ENCODE measurements around the gene ZNF763.
"Not testable (repeated sequence)": the region's sequence is repeated elsewhere in the genome, so short reads cannot be mapped to it uniquely, and the experiment has no call there.

The ZNF763 gene

DNA sequence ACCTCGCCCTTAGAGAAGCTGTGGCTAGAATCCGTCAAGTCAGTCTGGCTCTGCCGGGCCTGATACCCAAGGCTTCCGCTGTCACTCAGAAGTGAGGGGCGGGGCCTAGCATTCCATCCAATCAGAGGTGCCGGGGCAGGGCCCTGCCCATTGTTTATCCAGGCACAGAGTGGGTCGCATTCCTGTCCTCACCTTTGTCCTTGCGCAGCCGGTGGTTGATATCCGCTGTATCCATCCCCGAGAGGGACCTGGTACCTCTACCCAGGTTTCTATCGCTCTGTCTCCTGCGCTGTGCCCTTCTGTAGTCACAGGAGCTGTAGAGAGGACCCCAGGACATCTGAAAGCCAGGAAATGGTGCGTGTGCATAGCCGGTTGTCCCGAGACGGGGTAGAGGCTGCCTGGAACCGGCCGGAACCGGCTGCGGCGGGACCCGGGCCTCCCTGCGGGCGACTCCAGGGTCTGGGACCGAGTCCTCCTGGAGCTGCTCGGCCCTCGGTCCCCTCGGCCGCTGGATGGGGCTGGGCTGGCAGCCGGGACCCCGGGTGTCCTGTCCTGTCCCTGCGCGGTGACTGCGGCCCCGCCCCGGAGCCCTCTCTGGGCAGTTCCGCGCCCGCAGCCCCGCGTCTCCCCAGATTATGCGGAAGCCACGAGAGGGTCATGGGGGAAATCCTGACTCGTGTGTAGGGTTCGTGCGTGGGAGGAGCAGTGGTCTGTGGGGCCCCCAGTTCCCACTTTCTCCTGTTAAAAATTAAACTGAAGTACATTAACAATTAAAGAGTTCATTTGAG lies at the start of gene ZNF763:
ZNF763 (plus strand) TSS at position 183 of the 788 bp plus-strand sequence; CDS start at position 352, 169 bp downstream.
- in situ Hi-C loops (cut with MboI; ENCODE audit: low sequenced_read_pairs), result no loop called here

DNA sequence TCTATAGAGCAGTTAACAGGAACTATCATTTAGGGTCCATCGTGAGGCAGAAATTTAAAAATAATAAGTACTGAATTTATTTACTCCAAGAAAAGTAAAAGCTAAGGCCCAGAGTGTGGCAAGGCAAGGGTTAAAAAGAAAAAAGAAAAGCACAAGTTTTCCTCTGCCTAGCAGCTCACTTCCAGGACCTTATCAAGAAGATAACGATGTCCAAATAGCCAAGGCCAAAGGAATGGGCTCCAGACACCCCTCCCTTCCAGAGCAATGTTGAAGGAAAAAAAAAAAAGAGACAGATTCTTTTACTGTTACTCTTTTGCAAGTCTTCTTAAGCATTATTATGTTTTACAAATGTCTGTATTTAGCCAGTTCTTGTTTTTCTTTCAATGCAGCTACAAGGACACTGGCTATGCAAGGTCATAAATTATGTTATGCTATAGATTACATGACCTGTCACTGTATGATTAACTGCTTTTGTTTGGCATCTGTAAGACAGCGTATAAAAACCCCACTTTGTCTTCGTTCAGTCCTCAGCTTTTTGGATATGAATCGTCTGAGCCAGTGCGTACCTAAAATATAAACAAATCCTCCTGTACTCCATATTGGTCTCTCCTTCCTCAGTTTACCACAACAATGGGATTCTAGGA lies 42.9 kb upstream of the ZNF763 start:
- in situ Hi-C loops (cut with MboI; ENCODE audit: low sequenced_read_pairs), result no loop called here

DNA sequence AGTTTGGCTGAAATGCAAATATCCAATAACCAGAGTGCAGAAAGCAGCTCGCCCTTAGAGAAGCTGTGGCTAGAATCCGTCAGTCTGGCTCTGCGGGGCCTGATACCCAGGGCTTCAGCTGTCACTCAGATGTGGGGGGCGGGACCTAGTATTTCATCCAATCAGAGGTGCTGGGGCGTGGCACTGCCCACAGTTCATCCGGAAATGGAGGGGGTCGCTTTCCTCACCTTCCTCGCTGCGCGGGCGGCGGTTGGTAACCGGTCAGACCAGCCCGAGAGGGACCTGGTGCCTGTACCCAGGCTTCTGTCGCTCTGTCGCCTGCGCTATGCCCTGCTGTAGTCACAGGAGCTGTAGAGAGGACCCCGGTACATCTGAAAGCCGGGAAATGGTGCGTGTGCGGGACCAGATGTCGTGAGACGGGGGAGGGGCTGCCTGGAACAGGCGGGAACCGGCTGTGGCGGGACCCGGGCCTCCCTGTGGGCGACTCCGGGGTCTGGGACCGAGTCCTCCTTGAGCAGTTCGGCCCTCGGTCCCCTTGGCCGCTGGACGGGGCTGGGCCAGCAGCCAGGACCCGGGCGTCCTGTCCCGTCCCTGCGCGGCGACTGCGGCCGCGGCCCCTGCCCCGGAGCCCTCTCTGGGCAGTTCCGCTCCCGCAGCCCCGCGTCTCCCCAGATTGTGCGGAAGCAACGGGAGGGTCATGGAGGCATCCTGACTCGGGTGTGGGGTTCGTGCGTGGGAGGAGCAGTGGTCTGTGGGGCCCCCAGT lies 39.8 kb upstream of the ZNF763 start, which contains the start of gene ZNF700:
ZNF700 (plus strand) TSS at position 222 of the 765 bp plus-strand sequence; CDS start at position 326, 104 bp downstream.
- in situ Hi-C loops (cut with MboI; ENCODE audit: low sequenced_read_pairs), result no loop called here

DNA sequence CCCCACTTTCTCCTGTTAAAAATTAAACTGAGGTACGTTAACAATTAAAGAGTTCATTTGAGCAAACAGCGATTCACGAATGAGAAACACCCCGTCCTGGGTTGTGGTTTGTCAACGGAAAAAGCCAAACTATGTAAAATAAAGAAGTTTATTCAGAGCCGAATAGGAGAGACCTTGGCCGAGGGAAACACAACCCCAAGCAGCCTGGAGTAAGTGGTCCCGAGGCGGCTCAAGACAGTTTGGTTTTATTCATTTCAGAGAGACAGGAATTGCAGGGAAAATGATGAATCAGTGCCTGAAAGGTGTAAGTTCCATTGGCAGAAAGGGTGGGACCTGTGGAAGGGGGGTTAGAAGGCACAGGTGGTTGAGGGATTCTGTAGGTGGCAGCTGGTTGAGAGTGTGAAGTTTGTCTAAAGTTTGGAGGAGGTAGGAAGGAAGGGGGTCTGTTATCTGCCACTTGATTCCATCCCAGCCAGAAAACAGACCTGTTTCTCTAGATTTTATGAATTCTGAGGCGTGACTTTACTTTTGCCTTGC lies 39.1 kb upstream of the ZNF763 start:
- in situ Hi-C loops (cut with MboI; ENCODE audit: low sequenced_read_pairs), result not testable (repeated sequence)

DNA sequence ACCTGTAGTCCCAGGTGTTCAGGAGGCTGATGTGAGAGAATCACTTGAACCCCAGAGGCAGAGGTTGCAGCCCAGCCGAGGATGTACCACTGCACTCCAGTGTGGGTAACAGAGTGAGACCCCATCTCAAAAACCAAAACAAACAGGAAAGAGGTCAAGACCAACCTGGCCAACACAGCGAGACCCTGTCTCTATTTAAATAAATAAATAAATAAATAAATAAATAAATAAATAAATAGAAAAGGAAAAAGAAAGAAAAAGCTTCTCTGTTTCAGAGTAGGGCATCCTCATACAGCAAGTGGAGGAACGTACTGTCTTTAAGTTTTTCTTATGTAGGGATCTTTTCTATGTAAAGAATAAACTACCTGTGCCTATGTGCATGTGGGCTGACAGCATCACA lies 37.6 kb upstream of the ZNF763 start:
- in situ Hi-C loops (cut with MboI; ENCODE audit: low sequenced_read_pairs), result no loop called here

DNA sequence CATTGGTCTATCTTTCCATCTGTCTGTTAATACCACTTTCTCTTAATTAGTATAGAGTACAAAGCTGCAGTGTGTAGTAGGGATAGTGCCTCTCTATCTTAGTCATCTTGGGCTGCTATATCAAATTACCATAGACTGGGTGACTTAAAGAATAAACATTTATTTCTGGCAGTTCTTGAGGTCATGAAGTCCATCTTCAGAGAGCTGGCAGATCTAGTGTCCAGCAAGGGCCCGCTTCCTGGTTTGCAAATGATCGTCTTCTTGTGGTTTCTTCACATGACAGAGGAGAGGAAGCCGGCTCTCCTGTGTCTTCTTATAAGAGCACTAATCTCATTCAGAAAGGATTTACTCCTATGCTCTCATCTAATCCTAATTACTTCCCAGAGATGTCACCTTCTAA lies 33.8 kb upstream of the ZNF763 start:
- in situ Hi-C loops (cut with MboI; ENCODE audit: low sequenced_read_pairs), result no loop called here

DNA sequence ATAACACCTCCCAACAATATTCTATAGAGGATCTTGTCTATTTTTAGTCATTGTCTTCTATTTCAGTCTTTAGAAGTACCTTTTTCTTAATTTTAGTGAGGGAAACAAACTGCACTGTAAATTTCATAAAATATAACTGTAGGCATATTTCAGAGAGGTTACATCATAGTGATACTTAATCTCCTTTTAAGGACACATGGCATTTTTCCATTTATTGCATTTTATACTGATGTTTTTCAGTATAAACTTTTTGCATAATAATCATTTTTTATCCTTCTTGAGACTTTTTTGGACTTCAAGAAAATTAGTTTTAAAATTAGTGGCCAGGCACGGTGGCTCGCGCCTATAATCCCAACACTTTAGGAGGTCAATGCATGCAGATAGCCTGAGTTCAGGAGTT lies 33.3 kb upstream of the ZNF763 start:
- in situ Hi-C loops (cut with MboI; ENCODE audit: low sequenced_read_pairs), result no loop called here

DNA sequence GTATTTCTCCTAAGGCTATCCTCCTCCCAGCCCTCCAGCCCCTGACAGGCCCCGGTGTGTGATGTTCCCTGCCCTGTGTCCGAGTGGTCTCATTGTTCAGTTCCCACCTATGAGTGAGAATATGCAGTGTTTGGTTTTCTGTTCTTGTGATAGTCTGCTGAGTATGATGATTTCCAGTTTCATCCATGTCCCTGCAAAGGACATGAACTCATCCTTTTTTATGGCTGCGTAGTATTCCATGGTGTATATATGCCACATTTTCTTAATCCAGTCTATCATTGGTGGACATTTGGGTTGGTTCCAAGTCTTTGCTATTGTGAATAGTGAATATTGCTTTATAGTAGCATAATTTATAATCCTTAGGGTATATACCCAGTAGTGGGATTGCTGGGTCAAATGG lies 29.0 kb upstream of the ZNF763 start:
- in situ Hi-C loops (cut with MboI; ENCODE audit: low sequenced_read_pairs), result not testable (repeated sequence)

DNA sequence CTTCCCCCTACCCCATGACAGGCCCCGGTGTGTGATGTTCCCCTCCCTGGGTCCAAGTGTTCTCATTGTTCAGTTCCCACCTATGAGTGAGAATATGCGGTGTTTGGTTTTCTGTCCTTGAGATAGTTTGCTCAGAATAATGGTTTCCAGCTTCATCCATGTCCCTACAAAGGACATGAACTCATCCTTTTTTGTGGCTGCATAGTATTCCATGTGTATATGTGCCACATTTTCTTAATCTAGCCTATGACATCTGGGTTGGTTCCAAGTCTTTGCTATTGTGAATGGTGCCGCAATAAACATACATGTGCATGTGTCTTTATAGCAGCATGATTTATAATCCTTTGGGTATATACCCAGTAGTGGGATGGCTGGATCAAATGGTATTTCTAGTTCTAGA lies 26.5 kb upstream of the ZNF763 start:
- in situ Hi-C loops (cut with MboI; ENCODE audit: low sequenced_read_pairs), result not testable (repeated sequence)

DNA sequence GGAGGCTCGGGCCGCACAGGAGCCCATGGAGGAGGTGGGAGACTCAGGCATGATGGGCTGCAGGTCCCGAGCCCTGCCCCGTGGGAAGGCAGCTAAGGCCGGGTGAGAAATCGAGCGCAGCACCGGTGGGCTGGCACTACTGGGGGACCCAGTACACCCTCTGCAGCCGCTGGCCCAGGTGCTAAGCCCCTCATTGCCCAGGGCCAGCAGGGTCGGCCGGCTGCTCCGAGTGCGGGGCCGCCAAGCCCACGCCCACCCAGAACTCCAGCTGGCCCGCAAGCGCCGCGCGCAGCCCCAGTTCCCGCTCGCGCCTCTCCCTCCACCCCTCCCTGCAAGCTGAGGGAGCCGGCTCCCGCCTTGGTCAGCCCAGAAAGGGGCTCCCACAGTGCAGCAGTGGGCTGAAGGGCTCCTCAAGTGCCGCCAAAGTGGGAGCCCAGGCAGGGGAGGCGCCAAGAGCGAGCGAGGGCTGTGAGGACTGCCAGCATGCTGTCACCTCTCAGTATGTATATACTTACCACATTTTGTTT lies 23.4 kb upstream of the ZNF763 start:
- in situ Hi-C loops (cut with MboI; ENCODE audit: low sequenced_read_pairs), result not testable (repeated sequence)

DNA sequence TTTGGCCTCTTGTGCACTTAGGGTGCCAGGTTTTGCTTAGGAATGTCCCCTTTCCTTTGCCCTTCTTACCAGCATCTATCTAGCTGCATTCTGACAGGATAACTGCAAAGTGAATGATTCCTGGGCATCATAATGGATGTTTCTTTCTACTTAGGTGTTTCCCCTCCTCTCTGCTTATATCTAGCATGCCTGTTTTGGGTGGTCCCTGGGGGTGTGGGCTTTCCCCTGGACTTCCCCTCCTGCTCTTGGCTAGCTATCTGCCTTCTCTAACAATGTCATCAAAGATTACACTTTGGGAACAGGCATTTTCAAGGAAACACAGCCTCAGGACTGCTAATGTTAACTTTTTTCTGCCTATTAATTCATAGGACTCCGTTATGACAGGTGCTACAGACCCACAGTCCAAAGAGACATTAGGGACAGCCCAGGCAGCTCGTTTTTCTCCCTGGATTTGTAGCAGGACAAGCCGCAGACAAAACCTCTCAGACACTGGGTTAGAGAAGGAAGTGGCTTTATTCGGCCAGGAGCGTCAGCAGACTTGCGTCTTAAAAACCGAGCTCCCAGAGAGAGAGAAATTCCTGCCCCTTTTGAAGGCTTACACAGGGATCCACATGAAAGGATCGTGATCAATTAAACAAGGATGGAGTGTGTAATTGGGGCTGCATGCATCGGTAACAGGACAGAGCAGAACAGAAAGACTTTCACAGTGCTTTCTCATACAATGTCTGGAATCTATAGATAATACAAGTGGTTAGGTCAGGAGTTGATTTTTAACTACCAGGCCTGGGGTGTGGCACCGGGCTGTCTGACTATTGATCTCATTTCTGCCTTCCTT lies 22.6 kb upstream of the ZNF763 start:
- in situ Hi-C loops (cut with MboI; ENCODE audit: low sequenced_read_pairs), result no loop called here

DNA sequence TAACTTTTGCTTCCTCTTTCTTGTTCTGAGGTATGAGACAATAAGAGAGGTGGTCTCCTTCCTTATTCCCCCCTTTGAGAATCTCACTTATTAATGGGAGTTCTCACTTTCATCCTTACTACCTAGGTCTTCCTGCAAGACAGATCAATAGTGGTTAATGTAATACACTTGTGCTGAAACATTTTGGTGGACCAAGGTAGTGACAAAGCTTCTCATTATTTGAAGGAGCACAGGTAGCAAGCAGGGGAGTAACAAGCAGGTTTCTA lies 22.1 kb upstream of the ZNF763 start:
- in situ Hi-C loops (cut with MboI; ENCODE audit: low sequenced_read_pairs), result no loop called here

DNA sequence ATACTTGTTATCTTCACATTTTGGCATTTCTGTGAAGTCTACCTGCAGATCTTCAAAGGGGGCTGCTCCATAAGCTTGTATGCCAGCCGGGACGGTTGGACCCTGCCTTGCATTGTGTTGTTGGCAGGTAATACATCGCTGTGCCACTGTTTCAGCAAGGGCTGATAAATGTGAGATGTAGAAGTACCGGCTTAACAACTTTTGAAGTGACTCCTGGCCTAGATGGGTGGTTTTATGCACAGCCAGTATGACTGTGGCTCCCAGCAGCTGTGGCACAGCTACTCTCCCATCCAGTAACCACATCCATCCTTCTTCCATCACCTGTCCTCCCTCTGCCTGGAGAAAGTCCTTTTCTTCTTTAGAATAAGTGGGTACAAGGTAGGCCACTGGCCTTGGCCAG lies 20.2 kb upstream of the ZNF763 start:
- in situ Hi-C loops (cut with MboI; ENCODE audit: low sequenced_read_pairs), result no loop called here

DNA sequence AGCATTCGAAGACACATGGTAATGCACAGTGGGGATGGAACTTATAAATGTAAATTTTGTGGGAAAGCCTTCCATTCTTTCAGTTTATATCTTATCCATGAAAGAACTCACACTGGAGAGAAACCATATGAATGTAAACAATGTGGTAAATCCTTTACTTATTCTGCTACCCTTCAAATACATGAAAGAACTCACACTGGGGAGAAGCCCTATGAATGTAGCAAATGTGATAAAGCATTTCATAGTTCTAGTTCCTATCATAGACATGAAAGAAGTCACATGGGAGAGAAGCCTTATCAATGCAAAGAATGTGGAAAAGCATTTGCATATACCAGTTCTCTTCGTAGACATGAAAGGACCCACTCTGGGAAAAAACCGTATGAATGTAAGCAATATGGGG lies 16.2 kb upstream of the ZNF763 start:
- in situ Hi-C loops (cut with MboI; ENCODE audit: low sequenced_read_pairs), result no loop called here

DNA sequence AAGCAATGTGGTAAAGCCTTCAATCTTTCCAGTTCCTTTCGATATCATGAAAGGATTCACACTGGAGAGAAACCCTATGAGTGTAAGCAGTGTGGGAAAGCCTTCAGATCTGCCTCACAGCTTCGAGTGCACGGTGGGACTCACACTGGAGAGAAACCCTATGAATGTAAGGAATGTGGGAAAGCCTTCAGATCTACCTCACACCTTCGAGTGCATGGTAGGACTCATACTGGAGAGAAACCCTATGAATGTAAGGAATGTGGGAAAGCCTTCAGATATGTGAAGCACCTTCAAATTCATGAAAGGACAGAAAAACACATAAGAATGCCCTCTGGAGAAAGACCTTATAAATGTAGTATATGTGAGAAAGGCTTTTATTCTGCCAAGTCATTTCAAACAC lies 15.6 kb upstream of the ZNF763 start:
- in situ Hi-C loops (cut with MboI; ENCODE audit: low sequenced_read_pairs), result no loop called here

DNA sequence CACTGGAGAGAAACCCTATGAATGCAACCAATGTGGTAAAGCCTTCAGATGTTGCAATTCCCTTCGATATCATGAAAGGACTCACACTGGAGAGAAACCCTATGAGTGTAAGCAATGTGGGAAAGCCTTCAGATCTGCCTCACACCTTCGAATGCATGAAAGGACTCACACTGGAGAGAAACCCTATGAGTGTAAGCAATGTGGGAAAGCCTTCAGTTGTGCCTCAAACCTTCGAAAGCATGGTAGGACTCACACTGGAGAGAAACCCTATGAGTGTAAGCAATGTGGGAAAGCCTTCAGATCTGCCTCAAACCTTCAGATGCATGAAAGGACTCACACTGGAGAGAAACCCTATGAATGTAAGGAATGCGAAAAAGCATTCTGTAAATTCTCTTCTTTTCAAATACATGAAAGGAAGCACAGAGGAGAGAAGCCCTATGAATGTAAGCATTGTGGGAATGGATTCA lies 15.2 kb upstream of the ZNF763 start:
- in situ Hi-C loops (cut with MboI; ENCODE audit: low sequenced_read_pairs), result not testable (repeated sequence)

DNA sequence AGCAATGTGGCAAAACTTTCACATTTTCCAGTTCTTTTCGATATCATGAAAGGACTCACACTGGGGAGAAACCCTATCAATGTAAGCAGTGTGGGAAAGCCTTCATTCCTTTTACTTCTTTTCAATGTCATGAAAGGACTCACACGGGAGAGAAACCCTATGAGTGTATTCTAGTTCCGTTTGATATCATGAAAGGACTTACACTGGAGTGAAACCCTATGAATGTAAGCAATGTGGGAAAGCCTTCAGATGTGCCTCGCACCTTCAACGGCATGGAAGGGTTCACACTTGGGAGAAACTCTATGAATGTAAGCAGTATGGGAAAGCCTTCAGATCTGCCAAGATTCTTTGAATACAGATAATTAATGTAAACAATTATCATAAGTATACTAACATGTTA lies 14.5 kb upstream of the ZNF763 start:
- in situ Hi-C loops (cut with MboI; ENCODE audit: low sequenced_read_pairs), result no loop called here

DNA sequence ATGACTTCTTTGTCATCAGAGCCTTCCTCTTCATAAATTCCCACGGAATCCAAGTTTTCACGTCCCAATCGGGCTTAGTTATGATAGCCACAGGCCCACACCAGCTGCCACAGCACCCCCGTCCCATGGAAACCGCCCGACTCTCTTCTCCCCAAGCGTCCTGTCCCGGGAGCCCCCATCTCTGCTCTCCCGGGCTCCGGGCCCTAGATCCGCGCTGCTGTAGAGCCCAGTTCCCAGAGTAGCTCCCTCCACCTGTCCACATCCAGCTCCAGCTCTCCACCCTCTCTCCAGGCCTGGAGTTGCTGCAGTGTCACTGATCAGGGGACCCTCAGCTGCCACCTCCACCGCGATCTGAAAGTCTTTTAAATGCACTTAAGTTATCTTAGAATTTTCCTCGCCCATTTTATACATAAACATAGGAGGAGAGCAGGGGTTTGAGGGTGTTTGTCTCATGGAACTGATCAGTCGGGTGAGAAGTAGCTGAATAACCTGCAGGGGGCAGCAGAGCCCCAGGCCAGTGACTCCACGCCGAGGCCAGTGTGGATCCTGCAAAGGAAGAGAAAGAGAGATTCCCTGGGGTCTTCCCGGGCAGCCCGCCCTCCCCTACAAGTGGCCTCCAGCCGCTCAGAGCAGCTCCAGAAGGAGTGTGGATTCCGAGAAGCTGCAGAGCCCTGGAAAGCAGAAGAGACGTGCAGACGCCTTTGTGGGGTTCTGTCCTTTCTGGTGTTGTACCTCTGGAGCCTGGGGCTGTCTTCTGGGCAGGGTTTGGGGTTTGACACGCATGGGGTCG lies 1.1 kb upstream of the ZNF763 start:
- in situ Hi-C loops (cut with MboI; ENCODE audit: low sequenced_read_pairs), result no loop called here

DNA sequence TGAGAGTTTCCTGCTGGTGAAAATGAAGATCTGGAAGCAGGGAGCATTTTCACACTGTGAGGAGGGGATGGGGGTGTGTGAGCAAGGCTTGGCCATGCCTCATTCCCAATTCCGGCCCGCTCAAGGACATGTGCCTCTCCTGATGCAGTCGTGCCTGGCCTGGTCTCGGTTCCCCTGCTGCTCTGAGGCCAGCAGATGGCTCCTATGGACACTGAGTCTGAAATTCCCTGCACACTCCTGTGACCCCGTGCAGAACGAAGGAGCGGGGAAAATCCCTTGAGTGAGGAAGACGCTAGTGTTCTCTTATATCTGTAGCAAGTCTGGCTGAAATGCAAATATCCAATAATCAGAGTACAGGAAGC lies 363 bp upstream of the ZNF763 start:
- in situ Hi-C loops (cut with MboI; ENCODE audit: low sequenced_read_pairs), result no loop called here

DNA sequence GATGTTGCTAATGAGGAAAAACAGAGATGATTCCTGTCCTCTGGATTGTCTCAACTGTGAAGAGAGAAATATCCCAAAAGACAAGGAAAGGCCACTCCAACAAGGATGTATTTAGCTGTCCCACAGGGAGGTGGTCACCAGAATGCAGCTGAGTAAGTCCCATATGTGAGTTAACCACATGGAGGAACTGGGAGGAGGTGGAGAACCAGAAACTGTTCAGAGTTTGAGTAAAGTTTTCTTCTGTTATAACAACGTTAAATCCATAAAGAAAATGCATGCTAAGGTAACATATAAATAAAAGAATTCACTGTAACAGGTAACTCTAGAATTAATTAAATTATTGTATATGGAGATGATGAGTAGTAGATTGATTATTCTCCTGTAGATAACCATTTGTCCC lies 5.3 kb downstream of the ZNF763 start:
- in situ Hi-C loops (cut with MboI; ENCODE audit: low sequenced_read_pairs), result no loop called here

Data from HL-60/S4 treated with retinoic acid at 250 ng/mL for 4 days and 3 days (cell line).